ENCODE measurements around the gene MED29. TPM values are rescaled to one million over a fixed set of nuclear protein-coding genes. Genes with fewer than 3 reads are reported as not detected.

The MED29 gene
- total RNA-seq, 2 donors from 2014 or later, result 29.3 to 86.1 TPM

GRCh38 chr19:39448271-39448670, 57.1 kb downstream of the MED29 start:
- TF ChIP-seq CTCF (IDR thresholded peaks at IDR 0.05), result no peak
- H3K36me3 ChIP-seq, result peaks cover 11% of the 10 kb centered on the region
- no peak for ATAC-seq (ENCODE audit: insufficient number of reproducible peaks, low FRiP score, low read depth)
- peaks cover 26 to 44% of the 10 kb centered on the region in 2 donors for H3K4me1 ChIP-seq (ENCODE audit: control insufficient read depth in 1 of 2, low read depth in 2 of 2)
- no peak overlapping the region for H3K4me3 ChIP-seq
- no peaks in the 10 kb centered on the region for H3K9me3 ChIP-seq
- H3K27ac ChIP-seq, result no peak overlapping the region
- DNase-seq (ENCODE audit: low spot score), result no peak
- no peaks in the 10 kb centered on the region for H3K27me3 ChIP-seq (replicated peaks; ENCODE audit: insufficient read depth)

- ATAC-seq (ENCODE audit: insufficient number of reproducible peaks, low FRiP score, low read depth) (no peak), DNase-seq (ENCODE audit: low spot score) (no peak)
- no peak overlapping the region for H3K27ac ChIP-seq
- H3K36me3 ChIP-seq, result peaks cover 18% of the 10 kb centered on the region
- H3K4me1 ChIP-seq (ENCODE audit: control insufficient read depth in 1 of 2, low read depth in 2 of 2), result peaks cover 26 to 41% of the 10 kb centered on the region in 2 donors
- H3K9me3 ChIP-seq, result no peaks in the 10 kb centered on the region
- no peaks in the 10 kb centered on the region for H3K27me3 ChIP-seq (replicated peaks; ENCODE audit: insufficient read depth)
- no peak for TF ChIP-seq CTCF (IDR thresholded peaks at IDR 0.05)
- no peak overlapping the region for H3K4me3 ChIP-seq
Measured at GRCh38 chr19:39449116-39449797, 58.1 kb downstream of the MED29 start.

Other genes with a start within 250 kb of the MED29 start
- under 1 TPM in 1 of 2 donors, not detected in 1; 0.27 TPM for gene NCCRP1, start 194.4 kb upstream of the MED29 start, total RNA-seq
- not detected for gene SYCN, start 187.1 kb upstream of the MED29 start, total RNA-seq
- gene IFNL3, start 146.4 kb upstream of the MED29 start, total RNA-seq, result not detected
- gene IFNL4, start 142.5 kb upstream of the MED29 start, total RNA-seq, result not detected
- not detected for gene IFNL2, start 123.0 kb upstream of the MED29 start, total RNA-seq
- not detected for gene IFNL1, start 95.0 kb upstream of the MED29 start, total RNA-seq
- under 1 TPM; 0.85 to 0.95 TPM for gene LRFN1, start 70.5 kb upstream of the MED29 start, total RNA-seq
- gene GMFG, start 55.3 kb upstream of the MED29 start, total RNA-seq, result 10 to 100 TPM; 15.9 to 16.0 TPM
- 100 to 1,000 TPM; 101 to 153 TPM for gene SAMD4B, start 49.0 kb upstream of the MED29 start, total RNA-seq
- 10 to 100 TPM; 25.7 to 34.5 TPM for gene PAF1, start 272 bp upstream of the MED29 start, total RNA-seq
- 100 to 1,000 TPM; 315 to 699 TPM for gene ZFP36, start 15.5 kb downstream of the MED29 start, total RNA-seq
- 100 to 1,000 TPM in 1 of 2 donors, 10 to 100 TPM in 1; 76.0 to 112 TPM for gene PLEKHG2, start 21.3 kb downstream of the MED29 start, total RNA-seq
- 100 to 1,000 TPM; 716 to 775 TPM for gene RPS16, start 44.6 kb downstream of the MED29 start, total RNA-seq
- 100 to 1,000 TPM in 1 of 2 donors, 10 to 100 TPM in 1; 94.4 to 157 TPM for gene SUPT5H, start 54.2 kb downstream of the MED29 start, total RNA-seq
- 10 to 100 TPM; 25.7 to 51.4 TPM for gene TIMM50, start 89.5 kb downstream of the MED29 start, total RNA-seq
- gene DLL3, start 107.6 kb downstream of the MED29 start, total RNA-seq, result not detected
- not detected for gene SELENOV, start 123.8 kb downstream of the MED29 start, total RNA-seq
- gene EID2B, start 141.5 kb downstream of the MED29 start, total RNA-seq, result 1 to 10 TPM; 5.6 to 6.2 TPM
- 10 to 100 TPM; 11.4 to 12.0 TPM for gene EID2, start 148.8 kb downstream of the MED29 start, total RNA-seq
- not detected for gene LGALS13, start 211.1 kb downstream of the MED29 start, total RNA-seq

Data from thoracic aorta (tissue), 2 donors.